Hematopoietic multipotent progenitor cell (in vitro differentiated cells): Measurements from ENCODE around the gene TNFRSF9. TPM values are rescaled to one million over a fixed set of nuclear protein-coding genes. Genes with fewer than 3 reads are reported as not detected.
"Not testable (repeated sequence)": the region's sequence is repeated elsewhere in the genome, so short reads cannot be mapped to it uniquely, and the experiment has no call there.

Experiments used
- DNase-seq, 3 donors: peaks; one replicate each; pipeline ENCODE4 v3.0.0-alpha.2; 2011 to 2015; ENCODE audit warnings: low read depth in 2 of 3, low spot score in 2 of 3
- total RNA-seq: library from RNA; depleted of rRNA; stranded (reverse); fragments of >200 nt; gene quantifications from one replicate; pipeline ENCODE4 v1.2.3, GENCODE V29; 2012

Gene TNFRSF9
- total RNA-seq, 1 donor, result under 0.01 TPM

- no peak for DNase-seq
These were observed 18.8 kb downstream of the TNFRSF9 start for GRCh38 chr1:7921796-7922195.

DNA sequence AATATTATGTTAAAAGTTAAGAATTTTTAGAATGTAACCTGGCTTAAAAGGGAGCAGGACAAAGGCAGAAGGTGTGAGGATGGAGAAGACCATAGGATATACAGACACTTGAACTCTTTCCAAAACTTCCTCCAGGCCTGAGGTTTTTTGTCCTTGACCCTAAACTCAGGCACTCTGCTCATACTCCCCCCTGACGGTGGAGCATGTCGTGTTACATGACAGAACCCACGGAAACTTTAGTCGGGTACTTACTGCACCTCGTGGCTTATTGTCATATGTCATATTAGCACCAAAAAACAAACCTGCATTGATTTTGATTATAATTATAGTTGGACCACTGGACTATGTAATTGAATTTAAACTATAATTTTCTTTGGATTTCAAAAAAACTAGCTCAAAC lies 20.8 kb downstream of the TNFRSF9 start:
- DNase-seq, result no peak

DNA sequence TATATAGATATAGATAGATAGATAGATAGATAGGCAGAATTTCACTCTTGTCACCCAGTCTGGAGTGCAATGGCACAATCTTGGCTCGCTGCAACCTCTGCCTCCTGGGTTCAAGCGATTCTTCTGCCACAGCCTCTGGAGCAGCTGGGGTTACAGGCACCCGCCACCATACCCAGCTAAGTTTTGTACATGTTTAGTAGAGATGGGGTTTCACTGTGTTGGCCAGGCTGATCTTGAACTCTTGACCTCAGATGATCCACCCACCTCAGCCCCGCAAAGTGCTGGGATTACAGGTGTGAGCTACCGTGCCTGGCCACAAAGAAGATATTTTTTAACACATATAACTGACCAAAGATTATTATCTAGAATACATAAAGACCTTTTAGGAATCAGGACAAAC lies 22.7 kb downstream of the TNFRSF9 start:
- not testable (repeated sequence) for DNase-seq

- no peak for DNase-seq
These were observed 24.2 kb downstream of the TNFRSF9 start for GRCh38 chr1:7916501-7916830.

DNA sequence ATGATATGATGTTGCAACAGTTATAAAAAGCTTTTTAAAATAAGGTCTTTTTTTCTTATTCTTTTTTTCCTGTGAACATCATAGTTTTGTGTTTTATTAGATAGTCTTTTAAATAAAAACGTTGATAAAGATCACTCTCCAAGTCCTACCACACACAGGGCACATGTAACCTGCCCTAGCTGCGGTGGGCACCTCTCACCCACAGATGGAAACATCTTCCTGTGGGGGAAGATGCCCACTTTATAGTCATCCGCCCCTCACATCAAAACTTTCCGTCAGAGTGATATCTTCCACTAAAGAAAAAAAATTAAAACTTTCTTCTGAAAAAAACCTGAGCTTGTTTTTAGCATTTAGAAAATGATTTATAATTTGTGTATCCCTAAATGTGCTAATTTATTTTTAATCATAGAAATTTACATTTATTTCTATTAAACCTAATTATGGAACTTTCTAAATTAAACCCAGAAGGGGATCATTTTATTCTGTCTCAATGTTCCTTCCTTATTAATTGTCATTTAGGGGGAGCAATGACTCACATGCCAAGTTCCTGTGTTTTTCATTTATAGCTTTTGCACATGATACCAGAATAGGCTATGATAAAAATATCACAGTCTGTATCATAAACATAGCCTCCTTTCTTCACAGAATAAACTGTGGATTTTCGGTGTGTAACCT lies 24.7 kb downstream of the TNFRSF9 start:
- DNase-seq, result no peak

GRCh38 chr1:7912743-7913557 lies 27.7 kb downstream of the TNFRSF9 start:
- no peak for DNase-seq

DNA sequence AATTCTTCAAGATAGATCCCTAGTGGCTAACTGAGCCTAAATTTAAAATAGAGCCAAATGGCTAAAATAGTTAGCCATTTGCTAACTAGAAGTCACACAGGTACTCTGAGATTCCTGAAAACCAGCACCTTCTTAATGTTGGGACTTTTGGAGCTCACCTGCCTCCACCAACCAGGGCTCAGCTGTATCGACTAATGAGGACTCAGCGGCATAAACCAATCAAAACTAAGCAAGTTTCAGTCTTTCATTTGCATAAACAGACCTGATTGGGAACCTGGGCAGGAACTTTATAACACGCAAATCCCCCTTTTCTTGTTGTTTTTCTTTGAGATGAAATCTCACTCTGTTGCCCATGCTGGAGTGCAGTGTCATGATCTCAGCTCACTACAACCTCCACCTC lies 28.5 kb downstream of the TNFRSF9 start:
- no peak for DNase-seq

DNA sequence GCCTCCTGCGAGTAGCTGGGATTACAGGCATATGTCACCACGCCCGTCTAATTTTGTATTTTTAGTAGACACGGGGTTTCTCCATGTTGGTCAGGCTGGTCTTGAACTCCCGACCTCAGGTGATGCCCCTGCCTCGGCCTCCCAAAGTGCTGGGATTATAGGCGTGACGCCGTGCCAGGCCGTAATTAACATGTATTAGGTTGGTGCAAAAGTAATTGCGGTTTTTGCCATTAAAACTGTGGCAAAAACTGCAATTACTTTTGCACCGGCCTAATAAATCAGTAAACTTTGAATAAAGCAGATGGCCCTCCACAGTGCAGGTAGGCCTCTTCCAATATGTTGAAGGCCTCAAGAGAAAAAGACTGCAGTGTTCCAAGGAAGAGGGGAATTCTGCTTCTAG lies 35.4 kb downstream of the TNFRSF9 start:
- no peak for DNase-seq

GRCh38 chr1:7902478-7903085 lies 38.1 kb downstream of the TNFRSF9 start:
- peak; percentile 31 to 59 (median 55) for DNase-seq

DNA sequence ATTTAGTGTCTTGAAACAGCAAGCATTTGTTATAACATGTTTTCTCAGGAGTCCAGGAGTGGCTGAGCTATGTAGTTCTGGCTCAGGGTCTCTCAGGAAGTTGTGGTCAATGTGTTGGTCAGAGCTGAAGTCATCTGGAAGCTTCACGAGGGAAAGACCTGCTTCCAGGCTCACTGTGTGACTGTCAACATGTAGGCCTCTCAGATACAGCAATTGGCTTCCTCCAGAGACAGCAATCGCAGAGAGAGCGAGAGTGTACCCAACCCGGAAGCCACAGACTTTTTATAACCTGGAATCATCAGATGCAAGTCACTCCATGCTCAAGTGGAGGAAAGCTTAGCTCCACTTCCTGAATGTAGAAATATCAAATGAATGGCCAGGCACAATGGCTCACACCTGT lies 40.9 kb downstream of the TNFRSF9 start:
- DNase-seq, result peak in 1 of 3 donors; percentile 5

GRCh38 chr1:7898962-7899361 lies 41.7 kb downstream of the TNFRSF9 start:
- no peak for DNase-seq

DNA sequence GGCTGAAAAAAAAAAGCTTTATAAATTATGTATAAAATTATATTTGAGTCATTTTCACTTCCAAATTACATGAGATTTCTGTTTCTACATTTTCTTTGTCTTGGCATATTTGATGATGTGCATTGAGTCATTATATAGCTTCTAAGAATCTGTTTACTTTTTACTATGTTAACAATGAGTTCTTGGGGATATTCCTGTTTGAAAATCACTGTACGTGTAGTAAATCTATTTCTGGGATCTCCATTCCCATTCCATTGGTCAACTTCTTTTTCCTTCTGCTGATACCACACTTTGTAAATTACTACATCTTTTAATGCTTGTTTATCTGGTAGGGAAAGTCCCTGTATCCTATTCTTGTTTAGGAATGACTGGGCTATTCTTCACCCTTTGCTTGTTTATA lies 43.6 kb downstream of the TNFRSF9 start:
- no peak for DNase-seq

DNA sequence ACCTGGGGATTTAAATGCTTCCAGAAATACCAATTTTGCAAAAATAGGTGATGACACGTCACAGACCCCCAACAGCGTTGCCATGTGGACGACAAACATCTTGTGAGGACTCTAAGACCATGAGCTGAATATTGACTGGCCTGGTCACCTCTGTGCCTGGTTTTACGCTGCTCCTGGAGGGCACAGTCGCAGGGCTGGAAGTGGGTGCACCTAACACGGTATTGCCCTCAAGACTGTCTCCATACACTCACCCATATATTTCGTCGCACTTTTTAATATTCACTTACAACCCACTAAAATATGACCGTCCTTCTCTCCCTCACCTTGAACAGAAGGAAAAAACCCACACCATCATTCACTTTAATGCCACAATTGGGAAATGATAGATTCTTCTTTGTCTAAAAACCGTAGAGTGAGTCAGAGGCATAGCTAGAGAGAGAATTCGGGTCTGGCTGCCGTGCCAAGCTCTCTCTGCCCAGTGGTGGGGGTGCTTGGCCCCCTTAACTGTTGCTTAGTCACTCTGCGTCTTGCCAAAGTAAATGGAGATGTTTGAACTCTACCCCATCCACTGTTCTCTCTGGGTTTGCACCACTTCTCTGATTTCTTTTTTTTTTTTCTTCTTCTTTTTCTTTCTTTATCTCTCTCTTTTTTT lies 47.0 kb downstream of the TNFRSF9 start:
- DNase-seq, result no peak

DNA sequence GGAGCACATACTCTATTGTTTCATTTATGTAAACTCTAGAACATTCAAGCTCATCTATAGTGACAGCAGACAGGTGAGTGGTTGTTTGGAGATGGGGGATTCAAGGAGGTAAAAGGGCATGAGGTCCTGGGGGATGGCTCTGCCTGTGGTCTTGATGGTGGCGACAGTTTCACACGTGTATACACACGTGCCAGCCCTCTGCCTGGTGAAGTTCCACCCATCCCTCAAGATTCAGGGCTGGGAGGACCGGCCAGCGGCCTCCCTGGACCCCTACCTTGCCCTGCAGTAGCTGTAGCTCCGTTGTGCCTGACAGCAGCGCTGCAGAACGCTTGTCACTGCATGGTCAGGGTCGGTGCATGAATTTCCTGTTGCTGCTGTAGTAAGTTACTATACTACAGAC lies 48.8 kb downstream of the TNFRSF9 start:
- DNase-seq, result no peak

DNA sequence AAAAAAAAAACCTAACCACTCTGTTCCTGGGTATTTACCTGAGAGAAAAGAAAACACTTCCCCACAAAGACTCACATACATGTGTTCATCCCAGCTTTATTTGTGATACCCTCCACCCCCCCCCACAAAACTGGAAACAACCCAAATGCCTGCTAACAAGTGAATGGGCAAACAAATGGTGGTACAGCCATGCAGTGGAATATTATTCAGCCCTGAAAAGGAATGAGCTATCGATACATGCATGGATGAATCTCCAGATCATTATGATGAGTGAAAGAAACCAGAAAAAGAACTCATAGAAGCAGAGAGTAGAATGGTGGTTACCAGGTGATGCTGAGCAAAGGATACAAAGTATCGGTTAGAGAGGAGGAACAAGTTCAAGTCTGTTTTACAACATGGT lies 49.8 kb downstream of the TNFRSF9 start:
- no peak for DNase-seq

DNA sequence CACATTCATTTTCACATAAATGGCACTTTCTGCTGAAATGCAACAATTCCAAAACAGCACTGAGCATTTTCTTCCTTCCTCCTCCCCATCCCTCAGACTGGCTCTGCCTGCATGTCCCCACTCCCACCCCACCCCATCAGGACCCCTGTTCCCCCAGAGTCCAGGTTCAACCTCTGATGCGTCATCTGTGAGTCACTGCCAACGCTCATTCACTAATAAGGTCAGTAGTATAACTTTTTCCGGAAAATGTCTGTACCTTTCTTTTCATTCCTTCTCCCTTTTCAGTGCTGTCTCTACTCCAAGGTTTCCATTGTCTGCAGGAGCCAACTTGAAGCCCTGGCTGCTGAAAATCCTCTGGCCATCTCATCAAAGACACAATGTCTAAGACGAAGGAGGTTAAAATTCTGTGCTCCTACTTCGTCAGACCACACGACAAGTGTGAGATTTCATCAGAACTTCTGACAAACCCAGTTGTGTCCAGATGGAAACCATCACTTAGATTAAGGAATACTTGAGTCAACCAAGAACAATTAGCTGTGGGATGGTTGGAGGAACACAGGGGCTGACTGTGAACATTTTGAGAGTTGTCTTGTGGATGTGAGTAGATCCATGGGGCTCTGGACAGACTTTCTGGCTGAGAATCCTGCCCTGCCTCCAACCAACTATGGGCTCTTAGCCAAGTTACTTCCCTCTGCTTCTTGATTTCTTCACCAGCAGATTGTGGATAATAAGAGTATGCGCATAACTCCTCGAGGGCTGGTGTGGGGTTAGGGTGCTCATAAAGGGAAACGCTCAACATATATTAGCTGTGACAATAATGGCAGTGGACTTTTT lies 52.2 kb downstream of the TNFRSF9 start:
- DNase-seq, result no peak

- no peak for DNase-seq
These were observed 54.3 kb downstream of the TNFRSF9 start for GRCh38 chr1:7886405-7886745.

DNA sequence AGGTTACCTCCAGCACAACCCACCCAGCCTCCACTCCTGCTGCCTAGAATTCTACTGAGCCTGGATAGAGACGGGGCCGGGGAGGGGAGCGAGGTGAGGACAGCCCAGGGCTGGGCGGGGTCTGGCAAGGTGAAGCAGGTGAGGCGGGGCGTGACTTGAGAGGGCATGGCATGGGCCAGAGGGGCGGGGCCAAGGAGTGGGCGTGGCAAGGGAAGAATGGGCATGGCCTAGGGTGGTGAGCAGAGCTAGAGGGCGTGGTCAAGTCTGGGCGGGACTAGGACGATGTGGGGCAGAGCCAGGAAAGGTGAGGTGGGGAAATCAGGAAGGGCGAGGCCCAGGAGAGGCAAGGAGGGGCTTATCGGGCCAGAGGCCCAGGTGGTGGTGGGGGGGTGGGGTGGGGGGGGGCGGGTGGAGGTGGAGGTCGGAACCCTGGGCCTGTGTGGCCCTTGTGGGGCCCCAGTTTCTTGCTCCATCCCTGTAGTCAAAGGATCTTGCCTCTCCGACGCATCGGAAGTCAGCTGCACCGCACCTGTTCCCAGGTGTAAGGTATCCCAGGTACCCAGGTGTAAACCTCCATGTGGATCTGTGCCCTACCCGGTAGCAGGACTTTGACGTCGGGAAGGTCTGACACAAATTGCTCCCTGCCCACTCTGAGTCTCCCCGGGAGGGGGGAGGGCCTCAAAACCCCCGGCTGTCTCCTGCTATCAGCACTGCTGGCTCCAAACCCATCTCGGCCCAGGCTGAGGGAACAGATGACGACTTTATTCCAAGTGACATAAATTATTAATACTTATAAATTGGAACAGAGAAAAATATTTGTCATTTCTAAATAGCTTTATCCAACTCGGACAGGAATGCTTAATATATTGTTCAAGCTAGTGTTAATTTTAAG lies 54.9 kb downstream of the TNFRSF9 start:
- DNase-seq, result peak in 2 of 3 donors; percentile 6 to 9

GRCh38 chr1:7884757-7885156 lies 55.9 kb downstream of the TNFRSF9 start:
- DNase-seq, result no peak

DNA sequence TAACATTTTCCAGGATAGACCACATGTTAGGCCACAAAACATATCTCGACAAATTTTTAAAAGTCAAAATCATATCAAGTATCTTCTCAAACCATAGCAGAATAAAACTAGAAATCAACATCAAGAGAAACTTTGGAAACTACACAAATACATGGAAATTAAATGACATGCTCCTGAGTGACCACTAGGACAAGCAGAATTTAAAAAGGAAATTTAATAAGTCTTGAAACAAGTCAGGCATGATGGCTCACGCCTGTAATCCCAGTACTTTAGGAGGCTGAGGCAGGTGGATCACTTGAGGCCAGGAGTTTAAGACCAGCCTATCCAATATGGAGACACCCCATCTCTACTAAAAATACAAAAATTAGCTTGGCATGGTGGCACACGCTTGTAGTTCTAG lies 61.4 kb downstream of the TNFRSF9 start:
- no peak for DNase-seq
